H1 (cell line): ENCODE data around the gene GTF3C5.

Experiments
- BACH1 ChIP-seq: IDR thresholded peaks from 2 replicates; pipeline ENCODE4 v1.6.1; 2012; ENCODE audit warnings: low read length, improper control_type of control experiment
- EP300 ChIP-seq, 2 experiments: IDR thresholded peaks; 1 replicate in 1 of 2; 2 replicates in 1 of 2; pipeline ENCODE4 v1.6.1; 2011 to 2012; ENCODE audit warnings: low read depth in 2 of 2, low read length in 2 of 2, mild to moderate bottlenecking in 2 of 2, borderline replicate concordance in 1 of 2, inconsistent platforms in 1 of 2, moderate library complexity in 1 of 2
- POLR2A ChIP-seq, 2 experiments: IDR thresholded peaks; 1 replicate in 1 of 2; 2 replicates in 1 of 2; pipeline ENCODE4 v1.6.1; 2011; ENCODE audit warnings: low read depth in 2 of 2, low read length in 2 of 2, mild to moderate bottlenecking in 2 of 2; ENCODE audit errors: control extremely low read depth in 1 of 2
- TAF1 ChIP-seq: IDR thresholded peaks from 2 replicates; pipeline ENCODE4 v1.6.1; 2011; ENCODE audit warnings: mild to moderate bottlenecking, low read depth, low read length
- YY1 ChIP-seq: IDR thresholded peaks from 2 replicates; pipeline ENCODE4 v1.6.1; 2011; ENCODE audit warnings: low read depth, mild to moderate bottlenecking, low read length
- TF ChIP-seq, protein P1 (sequence below), 3 experiments: IDR thresholded peaks; 1 replicate in 2 of 3; 2 replicates in 1 of 3; pipeline versions ENCODE4 v1.5.1 to v1.6.1; 2011; ENCODE audit warnings: low read length in 3 of 3, mild to moderate bottlenecking in 3 of 3, inconsistent platforms in 2 of 3, low read depth in 1 of 3, moderate library complexity in 1 of 3; ENCODE audit not compliant: insufficient read depth in 1 of 3; ENCODE audit errors: control extremely low read depth in 1 of 3

DNA sequence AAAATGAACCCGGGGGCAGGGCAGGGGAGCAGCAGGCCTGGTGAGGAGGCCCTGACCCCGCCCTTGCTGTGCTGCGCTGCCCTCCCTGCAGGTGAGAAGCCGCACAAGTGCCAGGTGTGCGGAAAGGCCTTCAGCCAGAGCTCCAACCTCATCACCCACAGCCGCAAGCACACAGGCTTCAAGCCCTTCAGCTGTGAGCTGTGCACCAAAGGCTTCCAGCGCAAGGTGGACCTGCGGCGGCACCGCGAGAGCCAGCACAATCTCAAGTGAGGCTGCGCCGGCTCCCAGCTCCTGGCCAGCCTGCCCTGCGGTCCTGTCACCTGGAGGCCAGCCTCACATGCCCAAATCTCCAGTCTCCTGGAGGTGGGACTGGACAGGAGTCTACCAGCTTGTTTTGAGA, 40.0 kb upstream of the GTF3C5 start:
- no peak for TF ChIP-seq EP300 (IDR thresholded peaks at IDR 0.05; ENCODE audit: borderline replicate concordance in 1 of 2, low read depth in 2 of 2, low read length in 2 of 2)
- TF ChIP-seq YY1 = no peak
- no peak for TF ChIP-seq POLR2A (IDR thresholded peaks at IDR 0.05; ENCODE audit: control extremely low read depth in 1 of 2, low read depth in 2 of 2, low read length in 2 of 2)
- TF ChIP-seq, protein P1, sequence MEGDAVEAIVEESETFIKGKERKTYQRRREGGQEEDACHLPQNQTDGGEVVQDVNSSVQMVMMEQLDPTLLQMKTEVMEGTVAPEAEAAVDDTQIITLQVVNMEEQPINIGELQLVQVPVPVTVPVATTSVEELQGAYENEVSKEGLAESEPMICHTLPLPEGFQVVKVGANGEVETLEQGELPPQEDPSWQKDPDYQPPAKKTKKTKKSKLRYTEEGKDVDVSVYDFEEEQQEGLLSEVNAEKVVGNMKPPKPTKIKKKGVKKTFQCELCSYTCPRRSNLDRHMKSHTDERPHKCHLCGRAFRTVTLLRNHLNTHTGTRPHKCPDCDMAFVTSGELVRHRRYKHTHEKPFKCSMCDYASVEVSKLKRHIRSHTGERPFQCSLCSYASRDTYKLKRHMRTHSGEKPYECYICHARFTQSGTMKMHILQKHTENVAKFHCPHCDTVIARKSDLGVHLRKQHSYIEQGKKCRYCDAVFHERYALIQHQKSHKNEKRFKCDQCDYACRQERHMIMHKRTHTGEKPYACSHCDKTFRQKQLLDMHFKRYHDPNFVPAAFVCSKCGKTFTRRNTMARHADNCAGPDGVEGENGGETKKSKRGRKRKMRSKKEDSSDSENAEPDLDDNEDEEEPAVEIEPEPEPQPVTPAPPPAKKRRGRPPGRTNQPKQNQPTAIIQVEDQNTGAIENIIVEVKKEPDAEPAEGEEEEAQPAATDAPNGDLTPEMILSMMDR (IDR thresholded peaks at IDR 0.05; ENCODE audit: control extremely low read depth in 1 of 3, insufficient read depth in 1 of 3, low read depth in 1 of 3, low read length in 3 of 3) = no peak
- TF ChIP-seq TAF1 = no peak
- TF ChIP-seq BACH1 = no peak
